K562 (cell line): ENCODE results near the gene SLC6A9. TPM values are rescaled to one million over a fixed set of nuclear protein-coding genes. Genes with fewer than 3 reads are reported as not detected.

ENCODE experiments used
- ATAC-seq: fragments of 200-7000 bp; cut with Tn5 transposase; 3 replicates; pipeline ENCODE4 v1.9.1; 2020; ENCODE audit warnings: moderate library complexity
- BruUV-seq: library from RNA; stranded (reverse); fragments of 400-500 nt; replicated peaks from 2 replicates; lab custom pipeline; 2021; lab: Mats Ljungman, UMichigan
- CTCF ChIA-PET: fragments of 300-600 bp; formaldehyde crosslinking; extraction: SDS; loops from one replicate; lab custom pipeline; 2021; ENCODE audit warnings: low intra/inter-chr PET ratio; lab: Yijun Ruan, JAX
- POLR2A ChIA-PET: fragments of 300-600, 350-650 bp; sonication (Branson Sonifier 250); formaldehyde crosslinking; extraction: SDS; loops from one replicate; lab custom pipeline; 2021; ENCODE audit warnings: antibody characterized with exemption, inconsistent platforms; lab: Yijun Ruan, JAX
- DNase-seq, 4 experiments: peaks; one replicate each; pipeline versions ENCODE4 v3.0.0 to v3.0.0-alpha.2; 2011 to 2018; ENCODE audit warnings: low spot score in 3 of 4, mixed read lengths in 3 of 4; ENCODE audit errors: extremely low read depth in 1 of 4
- FAIRE-seq: peaks from 2 replicates; lab custom pipeline; 2011; peaks lifted over from hg19 to GRCh38; lab: Jason Lieb, UNC
- H2AFZ ChIP-seq: 2 replicates; pipeline ENCODE4 v1.6.0; 2011; ENCODE audit warnings: low read depth, low read length, control low read depth, inconsistent platforms
- H3K27ac ChIP-seq: fragments of 200-600 bp; 3 replicates; pipeline ENCODE4 v1.8.0; 2011; ENCODE audit warnings: low read depth, mild to moderate bottlenecking, control low read depth, inconsistent platforms, low read length, moderate library complexity, mixed read lengths; ENCODE audit errors: extremely low read depth
- H3K27me3 ChIP-seq, 2 experiments: fragments of 300-600 bp in 1 of 2; 2 replicates in 1 of 2; 3 replicates in 1 of 2; pipeline versions ENCODE4 v1.6.0 to v1.8.0; 2011; ENCODE audit warnings: inconsistent platforms in 2 of 2, low read length in 2 of 2, mild to moderate bottlenecking in 1 of 2, mixed read lengths in 1 of 2, moderate library complexity in 1 of 2; ENCODE audit not compliant: control insufficient read depth in 2 of 2, insufficient read depth in 2 of 2
- H3K36me3 ChIP-seq: fragments of 300-600 bp; 3 replicates; pipeline ENCODE4 v1.8.0; 2011; ENCODE audit warnings: mild to moderate bottlenecking, low read length, inconsistent platforms; ENCODE audit not compliant: control insufficient read depth, insufficient read depth
- H3K4me1 ChIP-seq, 2 experiments: fragments of 200-600 bp in 1 of 2; replicated peaks in 1 of 2; 2 replicates in 1 of 2; 3 replicates in 1 of 2; pipeline versions ENCODE4 v1.5.1 to v1.8.0; 2011; ENCODE audit warnings: inconsistent platforms in 2 of 2, low read length in 2 of 2, mild to moderate bottlenecking in 1 of 2, mixed read lengths in 1 of 2, moderate library complexity in 1 of 2; ENCODE audit not compliant: control insufficient read depth in 2 of 2, insufficient read depth in 2 of 2
- H3K4me2 ChIP-seq: 2 replicates; pipeline ENCODE4 v1.6.1; 2011; ENCODE audit warnings: low read length, control low read depth, inconsistent platforms, mixed read lengths; ENCODE audit not compliant: insufficient read depth
- H3K4me3 ChIP-seq: fragments of 200-600 bp; sonication (generic), shearing (Covaris generic); 2 replicates; pipeline ENCODE4 v1.5.1; 2016; ENCODE audit warnings: control low read depth, inconsistent platforms
- H3K79me2 ChIP-seq: fragments of 200-600 bp; 3 replicates; pipeline ENCODE4 v1.8.0; 2011; ENCODE audit warnings: low read length, inconsistent platforms; ENCODE audit not compliant: control insufficient read depth, insufficient read depth
- H3K9ac ChIP-seq, 2 experiments: 2 replicates each; pipeline versions ENCODE4 v1.6.0 to v1.6.1; 2011; ENCODE audit warnings: low read depth in 2 of 2, low read length in 2 of 2, control low read depth in 1 of 2, inconsistent platforms in 1 of 2, mild to moderate bottlenecking in 1 of 2, mixed read lengths in 1 of 2; ENCODE audit not compliant: insufficient read depth in 1 of 2
- H3K9me1 ChIP-seq: one replicate; pipeline ENCODE4 v1.6.0; 2011; ENCODE audit warnings: inconsistent platforms, mild to moderate bottlenecking, low read length, moderate library complexity; ENCODE audit not compliant: control insufficient read depth, insufficient read depth
- H3K9me3 ChIP-seq: replicated peaks from 2 replicates; pipeline ENCODE4 v1.5.1; 2011; ENCODE audit warnings: low read depth, low read length, inconsistent platforms; ENCODE audit not compliant: control insufficient read depth, insufficient read depth
- H4K20me1 ChIP-seq: replicated peaks from 2 replicates; pipeline ENCODE4 v1.6.1; 2011; ENCODE audit warnings: low read length, inconsistent platforms, mixed read lengths; ENCODE audit not compliant: control insufficient read depth, insufficient read depth
- CEBPG ChIP-seq, 3 experiments: fragments of 200-800 bp in 1 of 3; sonication (Bioruptor generic) in 1 of 3; sonication (generic) in 1 of 3; formaldehyde crosslinking in 1 of 3; IDR thresholded peaks in 2 of 3; conservative IDR thresholded peaks in 1 of 3; 2 replicates each; pipeline versions ENCODE4 v1.6.1 to v1.8.0; 2016 to 2022; ENCODE audit warnings: missing compliant biosample characterization in 2 of 3, missing genetic modification characterization in 2 of 3, mild to moderate bottlenecking in 1 of 3, missing genetic modification reagents in 1 of 3
- E2F4 ChIP-seq: sonication (generic); formaldehyde crosslinking; IDR thresholded peaks from 2 replicates; pipeline ENCODE4 v1.8.0; 2022; ENCODE audit warnings: mild to moderate bottlenecking, low read depth, missing genetic modification reagents
- FOXA3 ChIP-seq, 2 experiments: fragments of 450-650 bp in 1 of 2; sonication (generic) in 1 of 2; formaldehyde crosslinking; IDR thresholded peaks in 1 of 2; conservative IDR thresholded peaks in 1 of 2; 2 replicates each; pipeline versions ENCODE4 v1.4.0 to v1.8.0; 2020 to 2022; ENCODE audit warnings: mild to moderate bottlenecking in 2 of 2, missing genetic modification reagents in 1 of 2
- JUN ChIP-seq, 2 experiments: sonication (generic) in 1 of 2; formaldehyde crosslinking in 1 of 2; IDR thresholded peaks; 2 replicates each; pipeline versions ENCODE4 v1.6.1 to v1.8.0; 2012 to 2022; ENCODE audit warnings: borderline replicate concordance in 2 of 2, mild to moderate bottlenecking in 2 of 2, improper control_type of control experiment in 1 of 2, low read depth in 1 of 2, low read length in 1 of 2, missing genetic modification reagents in 1 of 2
- TEAD4 ChIP-seq, 2 experiments: sonication (generic) in 1 of 2; formaldehyde crosslinking in 1 of 2; IDR thresholded peaks; 2 replicates each; pipeline versions ENCODE4 v1.6.1 to v1.8.0; 2012 to 2022; ENCODE audit warnings: borderline replicate concordance in 1 of 2, inconsistent platforms in 1 of 2, low read length in 1 of 2, mild to moderate bottlenecking in 1 of 2, missing genetic modification reagents in 1 of 2
- TGIF2 ChIP-seq: sonication (generic); formaldehyde crosslinking; IDR thresholded peaks from 2 replicates; pipeline ENCODE4 v1.8.1; 2022; ENCODE audit warnings: mild to moderate bottlenecking, missing genetic modification reagents, moderate library complexity
- YBX1 ChIP-seq: fragments of 450-650 bp; IDR thresholded peaks from 2 replicates; pipeline ENCODE4 v1.7.1; 2016; ENCODE audit warnings: mild to moderate bottlenecking
- ZKSCAN8 ChIP-seq: fragments of 200-800 bp; sonication (Bioruptor generic); IDR thresholded peaks from 2 replicates; pipeline ENCODE4 v1.6.1; 2016; ENCODE audit warnings: missing genetic modification characterization, missing compliant biosample characterization
- WGBS: fragments of 100-300 bp; shearing (Covaris generic); methylation state at CpG from one replicate; pipeline ENCODE4 v1.1.6; 2016; ENCODE audit warnings: low coverage, mixed read lengths; ENCODE audit not compliant: insufficient coverage; ENCODE audit errors: missing lambda C conversion rate; 5-methylcytosine and 5-hydroxymethylcytosine counted together
- in situ Hi-C: fragments of 300-500 bp; cut with MboI; formaldehyde crosslinking; loops from 4 replicates; pipeline ENCODE4 v1.15.0; 2018; ENCODE audit warnings: inconsistent platforms, mixed read lengths
- intact Hi-C: fragments of 100-400 bp; cut with micrococcal nuclease; formaldehyde crosslinking; loops from 2 replicates; pipeline ENCODE4 v1.14.2; 2022
- polyA plus RNA-seq, 8 experiments: library from polyadenylated mRNA; depleted of rRNA in 4 of 8; stranded (reverse) in 5 of 8; unstranded in 3 of 8; fragments of >200 nt; fragmentation: Nextera tagmentation in 2 of 8; fragmentation: Illumina TruSeq in 1 of 8; extraction: Ambion mirVana in 2 of 8; extraction: Trizol in 1 of 8; gene quantifications; 2 replicates each; pipeline versions ENCODE4 v1.2.1 to v1.2.3, GENCODE V29; 2011 to 2014; ENCODE audit warnings: inconsistent platforms in 1 of 8, missing spikeins in 1 of 8
- total RNA-seq, 7 experiments: library from RNA; depleted of rRNA in 6 of 7; stranded (reverse); fragments of >200 nt in 6 of 7; fragmentation: Illumina TruSeq in 2 of 7; extraction: Trizol in 2 of 7; gene quantifications; 2 replicates each; pipeline versions ENCODE4 v1.2.1 to v1.2.3, GENCODE V29; 2011 to 2021; ENCODE audit warnings: low replicate concordance in 1 of 7
- TF ChIP-seq, protein P1 (sequence below), 3 experiments: fragments of 200-800 bp in 1 of 3; fragments of 250-450 bp in 1 of 3; fragments of 450-650 bp in 1 of 3; sonication (Bioruptor Pico) in 1 of 3; sonication (Bioruptor generic) in 1 of 3; formaldehyde crosslinking in 1 of 3; IDR thresholded peaks; 2 replicates each; pipeline versions ENCODE4 v1.6.1 to v1.8.0; 2016 to 2022; ENCODE audit warnings: mild to moderate bottlenecking in 2 of 3, missing genetic modification characterization in 2 of 3, missing compliant biosample characterization in 1 of 3, moderate library complexity in 1 of 3

SLC6A9 gene
- total and polyA plus RNA-seq, 9 of the 15 experiments (the other 6 are each of a cell fraction or from before 2014, with no cell fraction given): 0.17 to 18.7 (median 2.9) TPM

DNA sequence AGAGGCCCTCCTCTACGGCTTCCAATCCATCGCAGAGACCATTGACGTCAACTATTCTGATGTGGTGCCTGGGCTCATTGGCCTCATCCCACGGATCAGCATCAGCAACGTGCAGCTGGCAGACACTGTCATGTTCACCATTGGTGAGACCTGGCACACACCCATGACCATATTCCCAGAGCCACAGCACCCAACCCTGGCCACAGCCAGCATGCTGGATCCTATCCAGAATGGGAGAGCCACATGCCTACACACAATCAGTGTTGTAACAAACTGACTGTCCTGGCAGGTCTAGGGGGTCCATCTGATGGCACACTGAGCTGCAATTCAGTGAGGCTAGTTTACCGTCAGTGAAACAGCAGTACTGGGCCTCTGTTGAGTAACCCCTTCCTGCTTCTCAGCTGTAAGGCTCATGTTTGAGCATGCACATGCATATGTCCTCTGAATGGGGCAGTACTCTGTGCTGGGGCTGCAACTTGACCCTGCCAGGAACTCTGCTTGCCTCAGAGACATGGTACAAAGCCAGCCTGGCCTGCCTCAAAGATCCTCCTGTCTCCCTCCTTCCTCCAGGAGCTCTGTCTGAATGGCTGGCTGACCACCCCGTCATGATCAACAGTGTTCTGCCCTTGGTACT, 73.7 kb downstream of the SLC6A9 start:
- POLR2A ChIA-PET: interaction anchor here (0.6 to 2.0 kb wide), 4 partner anchors 9 to 17 kb away, joined by 3 to 11 read pairs (median 4); partner anchors contain the start of genes ATP6V0B and IPO13
- H3K9me1 ChIP-seq: no peaks in the 10 kb centered on the region
- H3K4me3 ChIP-seq: no peak overlapping the region
- BruUV-seq: no TSS peak
- no peak overlapping the region for H3K4me2 ChIP-seq
- H2AFZ ChIP-seq: no peak overlapping the region
- H3K27me3 ChIP-seq: no peaks in the 10 kb centered on the region
- ATAC-seq (no peak), DNase-seq (no peak), FAIRE-seq (no peak)
- CTCF ChIA-PET: no interaction called here
- H3K4me1 ChIP-seq: peaks cover 15 to 20% of the 10 kb centered on the region in 2 experiments; a peak in 4 of 5 replicates
- H3K9ac ChIP-seq: peak overlapping the region in 1 of 2 experiments; percentile 26; a peak in 2 of 4 replicates
- no peaks in the 10 kb centered on the region for H3K79me2 ChIP-seq
- peaks cover 16% of the 10 kb centered on the region; the same call in 1 of the 2 replicates for H4K20me1 ChIP-seq
- H3K36me3 ChIP-seq: peaks cover 59% of the 10 kb centered on the region; the same call in 2 of the 3 replicates
- no peak overlapping the region; the same call in 2 of the 3 replicates for H3K27ac ChIP-seq
- TF ChIP-seq TEAD4 (IDR thresholded peaks at IDR 0.05; ENCODE audit: low read length) (no peak), TEAD4 (CRISPR knock-in tag; IDR thresholded peaks at IDR 0.05; ENCODE audit: borderline replicate concordance) (peak; percentile 77), E2F4 (CRISPR knock-in tag) (0 out of 2 replicates have a peak, but pooled peaks have one; percentile 34), ZKSCAN8 (no peak), FOXA3 (CRISPR knock-in tag; conservative IDR thresholded peaks at IDR 0.05 in 1 of 2, IDR thresholded peaks at IDR 0.05 in 1 of 2) (0 out of 4 replicates have a peak, but pooled peaks of 1 of the 2 experiments have one; percentile 29), CEBPG (CRISPR knock-in tag; IDR thresholded peaks at IDR 0.05) (peak; percentile 10; the same call in 1 of the 2 replicates), CEBPG (tag; conservative IDR thresholded peaks at IDR 0.05 in 1 of 2, IDR thresholded peaks at IDR 0.05 in 1 of 2) (no peak), TGIF2 (no peak), YBX1 (no peak), JUN (IDR thresholded peaks at IDR 0.05; ENCODE audit: borderline replicate concordance, low read depth, low read length) (no peak), JUN (CRISPR knock-in tag; IDR thresholded peaks at IDR 0.05; ENCODE audit: borderline replicate concordance) (0 out of 2 replicates have a peak, but pooled peaks have one; percentile 22)
- TF ChIP-seq, protein P1, sequence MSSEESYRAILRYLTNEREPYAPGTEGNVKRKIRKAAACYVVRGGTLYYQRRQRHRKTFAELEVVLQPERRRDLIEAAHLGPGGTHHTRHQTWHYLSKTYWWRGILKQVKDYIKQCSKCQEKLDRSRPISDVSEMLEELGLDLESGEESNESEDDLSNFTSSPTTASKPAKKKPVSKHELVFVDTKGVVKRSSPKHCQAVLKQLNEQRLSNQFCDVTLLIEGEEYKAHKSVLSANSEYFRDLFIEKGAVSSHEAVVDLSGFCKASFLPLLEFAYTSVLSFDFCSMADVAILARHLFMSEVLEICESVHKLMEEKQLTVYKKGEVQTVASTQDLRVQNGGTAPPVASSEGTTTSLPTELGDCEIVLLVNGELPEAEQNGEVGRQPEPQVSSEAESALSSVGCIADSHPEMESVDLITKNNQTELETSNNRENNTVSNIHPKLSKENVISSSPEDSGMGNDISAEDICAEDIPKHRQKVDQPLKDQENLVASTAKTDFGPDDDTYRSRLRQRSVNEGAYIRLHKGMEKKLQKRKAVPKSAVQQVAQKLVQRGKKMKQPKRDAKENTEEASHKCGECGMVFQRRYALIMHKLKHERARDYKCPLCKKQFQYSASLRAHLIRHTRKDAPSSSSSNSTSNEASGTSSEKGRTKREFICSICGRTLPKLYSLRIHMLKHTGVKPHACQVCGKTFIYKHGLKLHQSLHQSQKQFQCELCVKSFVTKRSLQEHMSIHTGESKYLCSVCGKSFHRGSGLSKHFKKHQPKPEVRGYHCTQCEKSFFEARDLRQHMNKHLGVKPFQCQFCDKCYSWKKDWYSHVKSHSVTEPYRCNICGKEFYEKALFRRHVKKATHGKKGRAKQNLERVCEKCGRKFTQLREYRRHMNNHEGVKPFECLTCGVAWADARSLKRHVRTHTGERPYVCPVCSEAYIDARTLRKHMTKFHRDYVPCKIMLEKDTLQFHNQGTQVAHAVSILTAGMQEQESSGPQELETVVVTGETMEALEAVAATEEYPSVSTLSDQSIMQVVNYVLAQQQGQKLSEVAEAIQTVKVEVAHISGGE (CRISPR knock-in tag; IDR thresholded peaks at IDR 0.05): no peak
- WGBS: 77% methylated on average over 7 of the region's 7 CpGs
- in situ Hi-C loops (no loop called here), intact Hi-C loops (no loop called here)
- no peaks in the 10 kb centered on the region for H3K9me3 ChIP-seq
